Stimulated activated CD8-positive, alpha-beta memory T cell treated with anti-CD3 and anti-CD28 coated beads, Interleukin-2, amount 100 ng/mL, for 1 hour (primary cell): ENCODE data around the gene NF1.

Experiments
- DNase-seq, 2 donors: peaks; one replicate each; pipeline ENCODE4 v3.0.0-alpha.2; 2020; ENCODE audit warnings: low read depth in 2 of 2

The NF1 gene

DNA sequence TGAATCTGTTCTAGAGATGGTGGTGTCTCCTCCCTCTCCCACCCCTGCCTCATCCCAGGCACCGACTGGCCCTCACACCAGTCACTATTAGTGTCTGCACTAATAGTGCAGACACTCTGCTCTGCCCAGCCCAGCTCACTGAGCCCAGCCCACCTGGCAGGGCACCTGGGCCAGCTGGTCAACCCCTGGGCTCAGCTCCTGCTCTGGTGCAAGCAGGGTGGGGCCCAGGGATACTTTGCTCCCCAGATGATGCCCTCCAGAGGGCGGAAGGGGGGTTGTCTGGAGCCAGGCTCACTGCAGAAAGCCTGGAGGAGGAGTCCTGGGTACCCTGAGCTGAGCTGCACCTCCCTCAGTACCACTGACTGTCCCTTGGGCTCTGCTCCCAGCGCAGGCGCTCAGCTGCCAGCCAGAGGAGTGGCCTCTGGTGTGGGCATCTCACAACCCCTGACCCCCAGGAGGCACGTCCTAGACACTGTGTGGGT is 311.2 kb downstream of the NF1 start:
- DNase-seq: no peak

DNA sequence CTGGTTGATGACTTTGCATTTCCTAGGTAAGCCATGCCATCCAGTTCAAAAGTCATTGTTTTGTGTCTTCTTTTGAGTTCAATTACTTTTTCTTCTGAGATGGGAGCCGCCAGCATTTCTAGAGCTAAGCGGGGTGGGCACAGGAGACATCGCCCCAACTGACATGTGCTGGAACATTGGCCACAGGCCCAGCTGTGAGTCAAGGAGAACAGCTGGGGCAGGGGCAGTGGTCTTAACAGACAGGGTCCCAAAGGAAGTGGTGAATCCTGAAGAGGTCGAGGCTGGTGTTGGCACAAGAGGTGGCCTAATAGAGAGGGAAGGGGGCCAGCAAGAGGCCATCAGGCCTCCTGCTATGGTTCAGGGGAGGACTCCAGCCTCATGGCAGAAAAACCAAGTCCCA is 313.8 kb downstream of the NF1 start:
- DNase-seq: no peak

- DNase-seq: no peak
These were observed 317.0 kb downstream of the NF1 start for GRCh38 chr17:31411707-31412285.

DNA sequence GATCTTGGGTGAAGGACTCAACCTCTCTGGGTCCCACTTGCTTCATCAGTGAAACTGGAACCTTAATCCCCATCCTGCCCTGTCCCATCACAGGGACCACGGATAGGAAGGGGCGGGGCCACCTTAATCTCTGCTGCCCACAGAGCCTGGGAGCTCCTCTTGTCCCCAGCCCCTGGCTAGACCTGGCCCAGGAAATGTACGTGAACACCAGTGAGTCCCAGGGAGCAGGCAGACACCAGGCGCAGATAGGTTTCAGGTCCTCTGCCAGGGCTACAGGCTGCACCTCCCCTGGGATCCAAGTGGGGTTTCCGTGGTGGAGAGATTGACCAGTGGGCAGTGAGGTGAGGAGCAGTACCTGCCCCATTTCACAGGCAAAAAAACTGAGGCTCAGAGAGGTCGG is 317.7 kb downstream of the NF1 start:
- no peak for DNase-seq

DNA sequence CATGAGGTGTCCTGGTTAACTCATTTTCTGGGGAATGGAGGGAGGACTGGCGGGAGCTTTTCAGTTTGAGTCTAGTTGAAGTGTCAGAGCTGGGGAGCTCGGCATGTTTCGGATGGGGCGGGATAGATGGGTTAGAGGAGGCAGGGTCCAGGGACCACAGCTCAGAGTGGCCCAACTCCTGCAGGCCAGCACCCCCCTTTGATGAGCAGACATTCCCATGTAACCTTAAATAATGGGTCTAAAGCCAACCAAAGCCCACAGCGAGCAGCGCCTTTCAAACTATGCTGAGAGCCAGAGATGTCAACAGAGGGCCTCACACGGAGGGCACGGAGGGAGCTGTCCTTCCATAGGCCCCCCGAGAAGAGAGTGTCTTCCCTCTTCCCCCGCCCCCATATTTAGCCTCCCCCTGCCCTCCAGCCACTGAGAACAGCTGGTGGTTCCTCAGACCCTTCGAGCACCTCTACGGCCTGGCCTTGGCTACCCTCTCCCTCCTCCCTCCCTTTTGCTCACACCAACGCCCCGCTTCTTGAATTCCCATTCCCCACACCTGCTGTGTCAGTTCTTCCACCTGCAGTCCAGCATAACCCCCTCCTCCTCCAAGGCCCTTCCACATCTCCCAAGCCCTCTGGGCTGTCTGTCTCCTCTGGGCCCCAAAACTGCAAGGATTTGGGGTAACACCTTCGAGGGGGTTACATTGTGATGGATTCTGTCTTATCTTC is 318.5 kb downstream of the NF1 start:
- DNase-seq: no peak

DNA sequence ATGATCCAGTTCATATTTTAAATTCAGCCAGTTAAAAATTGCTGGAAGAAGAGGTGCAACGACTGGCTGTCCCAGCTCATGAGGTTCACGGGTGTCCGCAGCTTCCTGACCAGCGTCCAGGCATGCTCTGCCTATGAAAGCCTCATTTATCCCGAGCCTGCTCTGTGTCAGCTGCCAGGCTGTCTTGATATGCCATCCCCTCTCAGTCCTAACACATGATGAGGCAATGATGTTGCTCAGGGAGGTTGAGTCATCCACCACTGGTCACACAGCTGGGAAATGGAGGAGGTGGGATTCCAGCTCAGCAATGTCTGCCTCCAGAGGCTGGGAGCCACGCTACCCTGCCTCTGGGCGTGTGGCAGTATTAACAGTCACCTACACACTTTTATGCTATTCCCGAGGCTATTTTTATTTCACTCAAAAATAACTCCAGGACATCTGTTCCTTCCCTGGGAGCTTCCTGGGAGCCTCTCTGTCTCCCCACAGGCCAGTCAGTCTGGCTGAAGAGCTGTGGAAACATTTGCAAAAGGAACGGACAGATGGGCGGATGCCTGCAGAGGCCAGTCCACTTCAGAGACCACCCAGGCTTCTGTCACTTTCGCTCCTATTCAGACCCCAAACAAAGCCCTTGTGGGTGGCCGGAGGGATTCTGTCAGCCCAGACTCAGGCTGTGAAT is 319.2 kb downstream of the NF1 start:
- no peak for DNase-seq

- DNase-seq: no peak
These were observed 319.8 kb downstream of the NF1 start for GRCh38 chr17:31414550-31414918.

DNA sequence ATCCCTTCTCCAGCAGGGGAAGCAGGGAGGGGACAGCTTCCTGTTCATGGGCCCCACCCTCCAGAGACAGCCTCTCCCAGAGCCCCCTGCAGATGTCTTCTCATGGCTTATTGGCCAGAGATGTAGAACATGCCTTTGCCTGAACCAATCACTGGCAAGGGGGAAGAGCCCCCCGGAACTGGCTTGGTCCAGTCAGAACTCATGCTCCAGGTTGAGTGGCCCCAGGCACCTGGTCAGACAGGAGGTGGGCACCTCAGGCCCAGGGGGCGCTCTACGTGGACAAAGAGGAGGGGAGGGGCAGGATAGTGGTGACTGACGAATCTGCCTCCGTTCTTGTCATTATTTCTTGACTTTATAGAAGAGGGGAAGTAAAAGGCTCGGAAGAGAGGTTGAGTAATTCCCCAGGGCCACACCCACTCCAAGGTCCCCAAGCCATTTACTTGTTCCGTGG is 320.3 kb downstream of the NF1 start:
- DNase-seq: no peak

- DNase-seq: no peak
These were observed 321.1 kb downstream of the NF1 start for GRCh38 chr17:31415640-31416502.

- no peak for DNase-seq
These were observed 321.7 kb downstream of the NF1 start for GRCh38 chr17:31416503-31416923.

- no peak for DNase-seq
These were observed 322.4 kb downstream of the NF1 start for GRCh38 chr17:31417051-31417792.

GRCh38 chr17:31418773-31419350 is 324.1 kb downstream of the NF1 start:
- DNase-seq: no peak

- no peak for DNase-seq
These were observed 327.7 kb downstream of the NF1 start for GRCh38 chr17:31422443-31422842.

- no peak for DNase-seq
These were observed 330.1 kb downstream of the NF1 start for GRCh38 chr17:31424944-31425281.

GRCh38 chr17:31425282-31426040 is 330.7 kb downstream of the NF1 start:
- DNase-seq: no peak
